Measurements from ENCODE around the gene MAD1L1.

MAD1L1 gene

GRCh38 chr7:2029211-2029905 is 203.4 kb downstream of the MAD1L1 start:
- no peak for DNase-seq (ENCODE audit: low spot score)

GRCh38 chr7:2028733-2029132 is 204.0 kb downstream of the MAD1L1 start:
- no peak for DNase-seq (ENCODE audit: low spot score)

GRCh38 chr7:2025188-2025587 is 207.6 kb downstream of the MAD1L1 start:
- no peak for DNase-seq (ENCODE audit: low spot score)

GRCh38 chr7:2024567-2024918 is 208.2 kb downstream of the MAD1L1 start:
- DNase-seq (ENCODE audit: low spot score), result no peak

- DNase-seq (ENCODE audit: low spot score), result no peak
These were observed 208.7 kb downstream of the MAD1L1 start for GRCh38 chr7:2023877-2024566.

- DNase-seq (ENCODE audit: low spot score), result no peak
These were observed 210.0 kb downstream of the MAD1L1 start for GRCh38 chr7:2022737-2023250.

GRCh38 chr7:2022021-2022409 is 210.7 kb downstream of the MAD1L1 start:
- no peak for DNase-seq (ENCODE audit: low spot score)

- DNase-seq (ENCODE audit: low spot score), result peak; percentile 88
These were observed 212.8 kb downstream of the MAD1L1 start for GRCh38 chr7:2019711-2020511.

GRCh38 chr7:2019461-2019710 is 213.4 kb downstream of the MAD1L1 start:
- no peak for DNase-seq (ENCODE audit: low spot score)

GRCh38 chr7:2018569-2019460 is 213.9 kb downstream of the MAD1L1 start:
- DNase-seq (ENCODE audit: low spot score), result peak; percentile 56

- DNase-seq (ENCODE audit: low spot score), result no peak
These were observed 214.7 kb downstream of the MAD1L1 start for GRCh38 chr7:2017914-2018568.

GRCh38 chr7:2017481-2017891 is 215.3 kb downstream of the MAD1L1 start:
- no peak for DNase-seq (ENCODE audit: low spot score)

GRCh38 chr7:2016761-2017480 is 215.8 kb downstream of the MAD1L1 start:
- DNase-seq (ENCODE audit: low spot score), result no peak

- no peak for DNase-seq (ENCODE audit: low spot score)
These were observed 216.6 kb downstream of the MAD1L1 start for GRCh38 chr7:2016021-2016631.

GRCh38 chr7:2015251-2015871 is 217.4 kb downstream of the MAD1L1 start:
- no peak for DNase-seq (ENCODE audit: low spot score)

- DNase-seq (ENCODE audit: low spot score), result no peak
These were observed 218.1 kb downstream of the MAD1L1 start for GRCh38 chr7:2014391-2015241.

GRCh38 chr7:2013381-2014311 is 219.1 kb downstream of the MAD1L1 start:
- DNase-seq (ENCODE audit: low spot score), result no peak

- DNase-seq (ENCODE audit: low spot score), result no peak
These were observed 219.8 kb downstream of the MAD1L1 start for GRCh38 chr7:2012981-2013380.

Data from SW480 (cell line).